ENCODE data around the gene MICALL2.
A peak's percentile ranks its signal among the peaks of the same experiment; 100 is the strongest.

MICALL2 gene

GRCh38 chr7:1412322-1413261 is 46.7 kb downstream of the MICALL2 start:
- peak; percentile 91 to 93 for DNase-seq

- no peak for DNase-seq
Observed at GRCh38 chr7:1411414-1411813, 47.9 kb downstream of the MICALL2 start.

- DNase-seq, result no peak
Observed at GRCh38 chr7:1410992-1411391, 48.3 kb downstream of the MICALL2 start.

- no peak for DNase-seq
Observed at GRCh38 chr7:1409555-1409954, 49.7 kb downstream of the MICALL2 start.

GRCh38 chr7:1408466-1408865 is 50.8 kb downstream of the MICALL2 start:
- DNase-seq, result no peak

- no peak for DNase-seq
Observed at GRCh38 chr7:1407892-1408291, 51.4 kb downstream of the MICALL2 start.

GRCh38 chr7:1404898-1405548 is 54.2 kb downstream of the MICALL2 start:
- DNase-seq, result no peak

- DNase-seq, result no peak
Observed at GRCh38 chr7:1404460-1404809, 54.8 kb downstream of the MICALL2 start.

- no peak for DNase-seq
Observed at GRCh38 chr7:1403638-1404459, 55.4 kb downstream of the MICALL2 start.

- no peak for DNase-seq
Observed at GRCh38 chr7:1402791-1403637, 56.3 kb downstream of the MICALL2 start.

- DNase-seq, result no peak
Observed at GRCh38 chr7:1402110-1402790, 57.0 kb downstream of the MICALL2 start.

- DNase-seq, result no peak
Observed at GRCh38 chr7:1401011-1401410, 58.3 kb downstream of the MICALL2 start.

GRCh38 chr7:1400371-1400770 is 58.9 kb downstream of the MICALL2 start:
- no peak for DNase-seq

- no peak for DNase-seq
Observed at GRCh38 chr7:1397491-1398327, 61.6 kb downstream of the MICALL2 start.

- DNase-seq, result no peak
Observed at GRCh38 chr7:1396195-1396594, 63.1 kb downstream of the MICALL2 start.

- DNase-seq, result no peak
Observed at GRCh38 chr7:1395211-1396070, 63.8 kb downstream of the MICALL2 start.

GRCh38 chr7:1394371-1394770 is 64.9 kb downstream of the MICALL2 start:
- no peak for DNase-seq

- no peak for DNase-seq
Observed at GRCh38 chr7:1393421-1393820, 65.8 kb downstream of the MICALL2 start.

- no peak for DNase-seq
Observed at GRCh38 chr7:1392556-1392955, 66.7 kb downstream of the MICALL2 start.

- no peak for DNase-seq
Observed at GRCh38 chr7:1391449-1391848, 67.8 kb downstream of the MICALL2 start.
